NOMO-1 (cell line): ENCODE results near the gene PVR.
"Not testable (repeated sequence)": the region's sequence is repeated elsewhere in the genome, so short reads cannot be mapped to it uniquely, and the experiment has no call there.

Experiments used
- DNase-seq, 2 experiments: peaks; one replicate each; lab custom pipeline; 2025; ENCODE audit not compliant: unreplicated experiment in 2 of 2; lab: John Stamatoyannopoulos, UW

The PVR gene

DNA sequence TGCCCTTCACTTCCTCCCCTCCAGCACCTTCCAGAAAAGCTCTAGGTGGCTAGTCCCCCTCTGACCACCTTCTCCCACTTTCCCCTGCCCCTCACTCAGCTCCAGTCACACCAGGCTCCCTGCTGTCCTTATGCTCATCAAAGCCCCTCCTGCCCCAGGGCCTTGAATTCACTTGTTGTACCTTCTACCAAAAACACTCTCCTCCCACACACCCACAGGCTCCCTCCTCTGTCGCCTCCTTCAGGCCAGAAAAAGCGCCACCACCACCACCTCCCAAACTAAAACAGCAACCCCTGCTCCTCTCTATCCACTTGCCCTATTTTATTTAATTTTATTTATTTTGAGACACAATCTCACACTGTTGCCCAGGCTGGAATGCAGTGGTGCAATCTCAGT, 50.5 kb downstream of the PVR start:
- DNase-seq: no peak

DNA sequence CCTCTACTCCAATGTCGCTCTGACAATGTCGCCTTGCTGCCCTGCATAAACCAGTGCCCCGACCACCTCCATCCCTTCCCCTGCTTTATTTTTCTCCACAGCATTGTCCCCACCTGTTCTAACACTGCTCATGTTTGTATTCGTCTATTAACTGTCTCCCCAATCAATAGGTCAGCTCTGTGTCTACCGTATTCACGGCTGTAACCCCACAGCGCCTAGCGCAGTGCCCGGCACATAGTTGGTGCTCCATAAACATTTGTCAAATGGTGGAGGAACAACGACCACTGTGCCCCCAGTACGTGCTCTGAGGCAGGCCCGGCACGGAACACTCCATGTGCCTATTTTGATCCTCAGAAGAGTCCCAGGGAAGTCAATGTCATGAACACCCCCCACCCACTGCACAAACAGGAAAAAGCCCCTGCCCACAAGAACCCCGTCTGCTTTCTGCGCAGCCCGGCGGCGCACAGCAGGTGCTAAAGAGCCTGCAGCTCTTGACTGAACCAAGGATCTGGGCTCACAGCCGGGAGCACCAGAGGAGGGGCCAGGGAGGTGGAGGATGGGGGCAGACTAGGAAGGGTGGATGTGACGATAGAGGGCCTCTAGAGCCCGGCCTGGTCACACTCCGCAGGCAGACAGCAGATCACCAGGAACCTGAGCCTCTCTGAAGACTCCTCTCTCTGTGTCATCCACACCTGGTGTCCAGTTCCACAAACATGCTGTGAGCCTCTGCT, 53.4 kb downstream of the PVR start:
- DNase-seq: no peak

DNA sequence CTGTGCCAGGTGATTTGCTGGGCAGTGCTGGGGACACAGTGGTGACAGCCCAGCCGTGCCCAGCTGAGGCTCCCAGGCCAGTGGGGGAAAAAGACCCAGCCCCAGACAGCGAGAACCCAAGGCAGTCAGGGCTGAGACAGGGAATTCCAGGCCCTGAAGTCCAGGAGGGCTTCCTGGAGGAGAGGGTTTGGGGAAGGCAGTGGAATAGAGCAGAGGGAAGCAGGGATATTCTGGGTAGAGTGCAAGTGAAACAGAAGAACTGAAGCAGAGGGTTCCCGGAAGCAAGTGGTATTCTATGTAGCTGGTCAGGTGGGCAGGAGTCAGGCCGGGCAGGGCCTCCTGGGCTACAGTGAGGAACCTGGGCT, 53.9 kb downstream of the PVR start:
- DNase-seq: no peak

DNA sequence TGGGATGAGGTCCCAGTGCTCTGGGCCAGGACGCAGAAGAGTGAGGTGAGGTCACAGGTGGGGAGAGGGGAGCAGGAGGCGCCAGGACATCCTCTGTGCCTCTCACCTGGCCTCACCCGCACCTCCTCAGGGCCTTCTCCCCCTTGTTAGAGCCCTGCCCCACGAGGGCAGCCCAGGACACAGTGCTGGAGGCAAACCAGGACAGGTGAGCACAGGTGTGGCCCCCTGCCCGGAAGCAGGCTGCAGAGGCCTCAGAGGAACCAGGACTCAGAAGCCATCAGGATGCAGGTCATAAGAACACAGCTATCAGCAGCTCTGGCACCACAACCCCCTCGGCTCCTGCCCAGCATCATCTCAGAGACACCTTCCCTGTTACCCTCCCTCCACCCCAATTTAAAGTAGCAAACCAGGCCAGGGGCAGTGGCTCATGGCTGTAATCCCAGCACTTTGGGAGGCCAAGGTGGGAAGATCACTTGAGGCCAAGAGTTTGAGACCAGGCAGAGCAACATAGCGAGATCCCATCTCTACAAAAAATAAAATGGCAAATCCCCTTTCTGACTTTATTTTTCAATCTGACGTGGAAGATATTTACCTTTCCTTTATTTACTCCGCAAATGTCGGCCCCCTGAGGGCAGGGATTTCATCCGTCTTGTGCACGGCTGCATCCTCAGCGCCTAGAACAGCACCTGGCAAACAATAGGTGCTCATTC, 54.9 kb downstream of the PVR start, which contains the start of gene CEACAM16:
TSS of gene CEACAM16 (plus strand) at position 660 of the 710 bp plus-strand sequence. CDS start 2,306 bp downstream, outside the sequence.
- DNase-seq: no peak

DNA sequence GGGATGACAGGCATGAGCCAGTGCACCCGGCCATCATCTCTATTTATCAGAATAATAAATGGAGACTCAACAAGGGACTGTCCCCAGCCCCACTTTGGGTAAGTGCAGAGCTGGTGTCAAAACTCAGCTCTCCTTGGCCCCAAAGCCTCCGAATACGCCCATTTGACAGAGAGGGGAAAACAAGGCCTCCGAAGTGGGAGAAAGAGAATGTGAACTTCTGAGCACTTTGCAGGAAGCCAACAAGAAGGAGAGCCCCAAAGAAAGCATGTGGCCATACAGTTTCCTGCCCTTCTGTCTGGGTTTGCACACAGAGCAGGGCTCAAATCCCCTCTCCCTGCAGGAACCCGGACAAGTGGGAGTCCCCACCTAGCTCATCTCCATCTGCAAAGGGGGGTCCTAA, 56.8 kb downstream of the PVR start:
- DNase-seq: no peak

DNA sequence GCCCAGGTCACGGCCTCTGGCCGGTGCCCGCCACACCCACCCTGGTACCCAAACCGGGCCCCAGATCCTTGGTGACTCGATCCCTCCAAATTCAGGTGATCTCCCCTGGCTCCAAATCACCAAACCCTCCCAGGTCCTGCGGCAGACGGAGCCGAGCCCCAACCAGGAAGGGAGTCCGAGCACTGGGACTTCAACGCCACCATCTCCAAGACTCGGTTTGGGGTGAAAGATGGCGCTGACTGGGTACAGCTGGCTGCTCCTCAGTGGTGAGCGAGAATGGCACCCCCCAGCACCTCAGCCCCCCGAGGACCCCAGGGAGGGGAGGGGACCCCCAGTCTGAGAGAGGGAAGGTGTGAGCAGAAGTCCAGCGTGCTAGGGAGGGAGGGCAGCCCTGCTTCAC, 57.5 kb downstream of the PVR start:
- DNase-seq: no peak

DNA sequence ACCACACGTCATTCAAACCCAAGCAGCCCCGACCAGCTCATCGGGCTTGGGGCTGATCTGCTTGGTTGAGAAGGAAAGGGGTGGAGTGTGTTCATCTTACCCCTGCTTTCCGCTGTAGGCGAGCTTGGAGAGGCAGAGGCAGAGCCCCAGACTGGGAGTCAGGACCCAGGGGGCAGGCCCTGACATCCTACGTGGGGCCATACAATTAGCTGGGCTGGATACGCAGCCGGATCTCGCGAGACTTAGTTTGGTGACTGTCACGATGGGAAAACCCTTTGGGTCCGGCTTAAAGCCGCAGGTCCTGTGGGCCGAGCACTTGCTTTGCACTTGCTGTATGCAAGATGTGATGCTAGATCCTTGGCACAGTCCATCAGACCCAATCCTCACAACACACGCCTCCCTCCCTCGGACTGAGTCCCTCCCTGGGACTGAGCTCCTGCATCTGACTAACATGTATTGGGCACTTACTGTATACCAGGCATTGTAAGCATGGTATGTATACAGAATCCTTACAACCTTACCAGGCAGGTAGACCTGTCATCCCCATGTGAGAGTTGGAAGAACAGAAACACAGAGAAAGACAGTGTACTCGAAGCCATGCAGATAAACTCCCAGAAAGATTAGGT, 59.0 kb downstream of the PVR start:
- DNase-seq: no peak

DNA sequence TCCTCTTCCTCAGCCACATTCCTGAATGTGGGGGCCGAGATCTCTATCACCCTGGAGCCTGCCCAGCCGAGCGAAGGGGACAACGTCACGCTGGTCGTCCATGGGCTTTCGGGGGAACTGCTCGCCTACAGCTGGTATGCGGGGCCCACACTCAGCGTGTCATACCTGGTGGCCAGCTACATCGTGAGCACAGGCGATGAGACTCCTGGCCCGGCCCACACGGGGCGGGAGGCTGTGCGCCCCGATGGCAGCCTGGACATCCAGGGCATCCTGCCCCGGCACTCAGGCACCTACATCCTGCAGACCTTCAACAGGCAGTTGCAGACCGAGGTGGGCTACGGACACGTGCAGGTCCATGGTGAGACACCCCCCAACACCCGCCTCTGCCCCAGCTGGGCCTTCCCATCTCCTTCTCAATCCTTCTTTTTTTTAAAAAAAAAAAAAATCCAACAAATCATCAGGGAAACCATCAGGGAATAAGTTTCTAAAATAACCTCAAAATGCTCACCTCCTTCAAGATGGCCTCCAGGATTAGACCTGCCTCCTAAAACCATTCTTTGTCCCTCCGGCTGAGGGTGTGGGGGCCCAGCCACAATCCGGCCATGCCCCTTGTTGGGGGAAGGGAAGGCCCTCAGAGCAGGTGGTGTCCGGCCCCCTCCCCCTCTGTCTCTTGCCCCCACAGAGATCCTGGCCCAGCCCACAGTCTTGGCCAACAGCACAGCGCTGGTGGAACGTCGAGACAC, 59.8 kb downstream of the PVR start:
- DNase-seq: no peak

DNA sequence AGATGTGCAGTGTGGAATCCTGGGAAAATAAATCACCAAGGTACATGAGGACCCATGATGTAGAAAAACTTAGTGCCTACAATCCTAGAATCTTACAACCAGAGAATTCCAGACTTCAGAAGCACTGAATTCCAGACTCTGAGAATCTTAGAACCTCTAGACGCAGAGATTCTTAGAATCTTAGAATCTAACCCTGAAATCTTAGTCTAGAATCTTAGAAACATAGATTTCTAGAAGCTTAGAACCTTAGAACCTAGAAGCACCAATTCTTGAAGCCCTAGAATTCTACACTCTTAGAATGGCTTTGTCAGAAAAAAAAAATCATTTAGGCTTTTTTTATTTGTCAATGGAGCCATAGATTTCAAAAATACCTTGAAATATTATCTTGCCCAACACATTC, 61.3 kb downstream of the PVR start:
- no peak for DNase-seq

DNA sequence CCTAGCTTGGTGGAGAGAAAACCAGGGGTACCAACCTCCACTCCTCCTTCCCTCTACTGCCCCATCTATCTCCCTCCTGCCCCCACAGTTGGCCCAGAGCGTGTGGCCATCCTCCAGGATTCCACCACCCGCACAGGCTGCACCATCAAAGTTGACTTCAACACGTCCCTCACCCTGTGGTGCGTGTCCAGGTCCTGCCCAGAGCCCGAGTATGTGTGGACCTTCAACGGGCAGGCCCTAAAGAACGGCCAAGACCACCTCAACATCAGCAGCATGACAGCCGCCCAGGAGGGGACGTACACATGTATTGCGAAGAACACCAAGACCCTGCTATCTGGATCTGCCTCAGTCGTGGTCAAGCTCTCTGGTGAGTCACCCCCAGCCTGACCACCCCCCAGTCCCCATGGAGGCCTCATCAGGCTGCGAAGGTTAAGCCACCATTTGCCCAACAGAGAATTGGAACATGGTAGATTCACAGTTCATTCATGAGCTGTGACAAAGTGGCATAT, 61.8 kb downstream of the PVR start:
- no peak for DNase-seq

DNA sequence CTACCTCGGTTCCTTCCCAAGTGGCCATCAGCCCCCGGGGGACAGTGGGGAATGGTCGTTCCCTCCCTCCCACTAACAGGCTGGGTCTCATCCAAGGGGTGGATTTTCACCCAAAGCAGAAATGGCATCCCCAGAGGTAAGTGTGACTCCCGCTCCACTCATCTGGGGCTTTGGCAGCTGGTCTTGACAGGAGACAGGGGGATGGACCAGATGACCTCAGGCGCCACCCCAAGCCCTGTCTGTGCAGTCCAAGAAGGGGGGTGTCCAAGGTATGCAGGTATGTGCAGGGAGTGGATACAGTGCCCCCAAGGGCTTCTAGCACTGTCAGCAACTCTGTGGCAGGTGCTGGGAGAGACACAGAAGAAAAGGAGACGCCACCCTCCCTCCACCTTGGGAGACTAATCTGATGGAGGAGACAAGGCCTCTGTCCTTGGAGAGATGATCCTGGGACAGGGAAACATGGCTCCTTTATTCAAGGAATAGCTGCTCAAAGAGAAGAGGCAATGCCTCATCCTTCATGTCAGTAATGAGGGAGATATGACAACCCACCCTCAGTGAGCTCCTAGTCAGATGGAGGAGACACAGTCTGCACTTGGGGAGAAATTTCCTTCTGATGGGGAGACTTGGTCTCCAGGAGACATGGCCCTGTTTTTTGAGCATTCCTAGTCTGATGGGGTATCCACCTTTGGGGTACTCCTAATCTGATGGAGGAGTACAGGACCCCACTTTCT, 63.0 kb downstream of the PVR start:
- DNase-seq: no peak

DNA sequence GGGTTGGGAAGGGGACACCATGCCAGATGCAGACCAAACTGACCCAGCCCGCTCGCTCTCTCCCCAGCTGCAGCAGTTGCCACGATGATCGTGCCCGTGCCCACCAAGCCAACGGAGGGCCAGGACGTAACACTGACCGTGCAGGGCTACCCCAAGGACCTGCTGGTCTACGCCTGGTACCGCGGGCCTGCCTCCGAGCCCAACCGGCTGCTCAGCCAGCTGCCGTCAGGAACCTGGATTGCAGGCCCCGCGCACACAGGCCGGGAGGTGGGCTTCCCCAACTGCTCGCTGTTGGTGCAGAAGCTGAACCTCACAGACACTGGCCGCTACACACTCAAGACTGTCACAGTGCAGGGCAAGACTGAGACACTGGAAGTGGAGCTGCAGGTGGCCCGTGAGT, 64.1 kb downstream of the PVR start:
- no peak for DNase-seq

DNA sequence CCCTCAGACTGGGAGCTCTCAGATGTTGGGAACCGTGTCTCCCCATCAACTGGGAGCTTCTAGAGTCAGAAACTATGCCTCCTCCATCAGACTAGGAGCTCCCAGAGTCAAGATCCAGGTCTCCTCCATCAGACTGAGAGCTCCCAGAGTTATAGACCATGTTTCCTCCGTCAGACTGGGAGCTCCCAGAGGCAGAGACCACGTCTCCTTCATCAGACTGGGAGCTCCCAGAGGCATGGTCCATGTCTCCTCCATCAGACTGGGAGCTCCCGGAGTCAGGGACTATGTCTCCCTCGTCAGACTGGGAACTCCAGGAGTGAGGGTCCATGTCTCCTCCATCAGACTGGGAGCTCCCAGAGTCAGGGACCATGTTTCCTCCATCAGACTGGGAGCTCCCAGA, 65.2 kb downstream of the PVR start:
- DNase-seq: no peak

DNA sequence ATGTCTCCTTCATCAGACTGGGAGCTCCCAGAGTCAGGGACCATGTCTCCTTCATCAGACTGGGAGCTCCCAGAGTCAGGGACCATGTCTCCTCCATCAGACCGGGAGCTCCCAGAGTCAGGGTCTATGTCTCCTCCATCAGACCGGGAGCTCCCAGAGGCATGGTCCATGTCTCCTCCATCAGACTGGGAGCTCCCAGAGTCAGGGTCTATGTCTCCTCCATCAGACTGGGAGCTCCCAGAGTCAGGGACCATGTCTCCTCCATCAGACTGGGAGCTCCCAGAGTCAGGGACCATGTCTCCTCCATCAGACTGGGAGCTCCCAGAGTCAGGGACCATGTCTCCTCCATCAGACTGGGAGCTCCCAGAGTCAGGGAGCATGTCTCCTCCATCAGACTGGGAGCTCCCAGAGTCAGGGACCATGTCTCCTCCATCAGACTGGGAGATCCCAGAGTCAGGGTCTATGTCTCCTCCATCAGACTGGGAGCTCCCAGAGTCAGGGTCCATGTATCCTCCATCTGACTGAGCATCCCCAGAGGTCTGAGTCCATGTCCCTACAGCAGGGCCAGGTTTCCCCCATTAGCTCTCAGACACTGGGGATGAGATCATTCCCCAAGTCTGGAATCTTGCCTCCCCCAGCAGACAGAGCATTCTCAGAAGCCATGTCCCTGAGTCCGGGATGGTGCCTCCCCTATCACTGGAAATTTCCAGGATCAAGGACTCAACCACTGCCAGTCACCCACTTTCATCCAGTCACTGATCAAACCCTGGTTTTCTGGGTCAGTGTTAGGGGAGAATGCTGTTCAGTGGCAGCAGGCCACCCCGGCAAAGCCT, 65.9 kb downstream of the PVR start:
- DNase-seq: not testable (repeated sequence)

DNA sequence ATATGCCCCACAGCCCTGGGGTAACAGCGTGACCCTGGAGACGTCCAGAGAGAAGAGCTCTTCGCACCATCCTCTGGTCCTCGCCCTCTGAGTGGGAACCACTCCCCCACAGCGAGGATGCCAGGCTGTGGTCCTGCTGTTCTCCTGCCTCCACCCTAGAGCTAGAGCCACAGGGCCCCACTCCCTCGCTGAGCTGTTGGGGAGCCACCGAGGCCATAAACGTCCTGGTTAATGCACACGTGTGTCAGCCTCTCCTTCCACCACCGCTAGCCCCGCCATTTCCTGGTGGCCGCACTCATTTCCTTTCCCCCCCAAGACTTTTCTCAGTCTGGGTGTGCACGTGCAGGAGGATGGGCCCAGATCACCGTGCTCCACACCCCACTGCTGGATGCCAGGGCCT, 66.8 kb downstream of the PVR start:
- no peak for DNase-seq

DNA sequence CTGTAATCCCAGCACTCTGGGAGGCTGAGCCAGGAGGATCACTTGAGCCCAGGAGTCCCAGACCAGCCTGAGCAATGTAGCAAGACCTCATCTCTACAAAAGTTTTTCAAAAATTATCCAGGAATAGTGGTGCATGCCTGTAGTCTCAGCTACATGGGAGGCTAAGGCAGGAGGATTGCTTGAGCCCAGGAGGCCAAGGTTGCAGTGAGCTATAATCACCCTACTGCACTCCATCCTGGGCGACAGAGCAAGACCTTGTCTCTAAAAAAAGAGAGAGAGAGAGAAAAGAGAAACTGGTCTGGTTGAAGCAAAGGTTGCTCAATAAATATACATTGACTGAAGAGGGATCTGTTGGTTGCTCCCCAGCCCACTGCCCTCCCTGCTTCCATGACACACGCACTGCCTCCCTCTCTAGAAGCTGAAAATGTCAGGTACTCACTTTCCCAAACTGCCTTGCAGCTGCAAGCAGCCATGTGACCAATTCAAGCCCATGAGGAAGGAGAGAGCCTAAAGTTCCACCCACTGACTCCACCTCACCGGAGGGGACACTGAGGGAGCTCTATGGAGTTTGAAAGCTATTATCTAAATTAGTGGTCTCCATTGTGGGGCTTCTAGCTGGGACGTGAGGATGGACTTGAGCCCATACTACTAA, 69.3 kb downstream of the PVR start:
- no peak for DNase-seq
